Activated CD4-positive, alpha-beta T cell treated with anti-CD3 and anti-CD28 coated beads, Interleukin-2, amount 50 U/mL, for 4 hours (primary cell): Measurements from ENCODE around the gene MUC2.

Experiments
- DNase-seq, 2 experiments: peaks; one replicate each; pipeline ENCODE4 v3.0.0-alpha.2; 2020

Gene MUC2

DNA sequence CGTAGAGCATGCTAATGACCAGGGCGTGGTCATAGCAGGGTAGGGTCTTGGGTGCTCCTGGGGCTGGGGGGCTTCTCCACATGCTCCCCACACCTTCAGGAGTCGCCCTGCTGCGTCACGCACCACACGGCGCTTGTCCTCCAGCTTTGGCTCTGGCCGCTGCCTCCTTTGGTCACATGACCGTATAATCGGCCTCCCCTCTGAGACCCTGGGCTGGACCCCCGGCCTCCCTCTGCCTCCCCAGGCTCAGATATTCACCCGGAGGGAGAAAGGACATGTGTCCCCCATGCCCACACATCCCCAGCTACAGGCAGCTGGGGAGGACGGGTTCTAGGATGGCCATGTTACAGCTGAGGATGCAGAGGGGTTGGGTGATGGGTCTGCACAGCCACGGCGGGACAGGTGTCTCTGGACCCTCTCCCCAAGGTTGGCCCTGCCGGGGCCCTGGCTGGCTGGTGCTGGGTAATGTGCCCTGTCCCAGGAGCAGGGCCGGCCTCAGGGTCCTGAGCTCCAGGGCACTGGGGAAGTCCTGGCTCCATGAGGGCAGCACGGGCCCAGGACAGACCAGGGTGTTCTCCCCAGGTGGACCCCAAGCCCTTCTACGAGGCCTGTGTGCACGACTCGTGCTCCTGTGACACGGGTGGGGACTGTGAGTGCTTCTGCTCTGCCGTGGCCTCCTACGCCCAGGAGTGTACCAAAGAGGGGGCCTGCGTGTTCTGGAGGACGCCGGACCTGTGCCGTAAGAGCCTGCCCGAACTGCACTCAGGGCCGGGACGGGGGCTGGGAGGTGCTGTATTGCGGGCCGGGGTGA is 14.5 kb downstream of the MUC2 start:
- DNase-seq = no peak

DNA sequence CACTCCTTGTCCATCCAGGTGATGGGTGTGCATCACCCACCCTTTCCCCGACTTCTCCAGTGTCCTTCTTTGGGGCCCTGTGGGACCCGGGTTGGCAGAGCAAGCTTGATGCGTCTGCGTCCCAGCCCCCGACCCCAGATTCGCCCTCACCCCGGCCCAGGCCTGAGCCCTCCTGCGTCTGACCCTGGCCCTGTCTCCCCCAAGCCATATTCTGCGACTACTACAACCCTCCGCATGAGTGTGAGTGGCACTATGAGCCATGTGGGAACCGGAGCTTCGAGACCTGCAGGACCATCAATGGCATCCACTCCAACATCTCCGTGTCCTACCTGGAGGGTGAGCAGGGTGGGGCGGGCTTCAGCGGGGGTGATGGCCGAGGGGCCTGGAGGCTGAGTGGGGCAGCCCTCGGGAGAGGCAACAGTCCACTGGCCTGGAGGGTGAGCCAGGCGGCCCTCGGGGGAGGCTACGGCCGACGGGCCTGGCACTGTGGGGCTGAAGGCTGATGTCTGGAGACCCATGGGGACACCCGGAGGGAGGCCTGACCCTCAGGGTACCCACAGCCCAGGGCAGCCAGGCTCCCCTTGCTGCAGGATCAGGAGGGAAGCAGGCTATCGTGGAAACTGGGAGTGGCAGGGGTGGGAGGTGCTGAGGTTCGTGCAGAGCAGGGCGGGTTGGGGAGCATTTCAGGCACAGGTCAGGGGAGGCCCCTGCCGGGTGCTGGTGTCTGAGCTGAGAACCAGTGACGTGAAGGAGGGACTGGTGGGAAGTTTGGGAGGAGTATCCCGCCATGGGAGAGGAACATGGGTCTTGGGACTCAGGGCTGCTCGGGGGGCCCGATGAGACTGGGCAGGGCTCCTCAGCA is 15.3 kb downstream of the MUC2 start:
- no peak for DNase-seq

GRCh38 chr11:1090600-1091331 is 16.1 kb downstream of the MUC2 start:
- no peak for DNase-seq

DNA sequence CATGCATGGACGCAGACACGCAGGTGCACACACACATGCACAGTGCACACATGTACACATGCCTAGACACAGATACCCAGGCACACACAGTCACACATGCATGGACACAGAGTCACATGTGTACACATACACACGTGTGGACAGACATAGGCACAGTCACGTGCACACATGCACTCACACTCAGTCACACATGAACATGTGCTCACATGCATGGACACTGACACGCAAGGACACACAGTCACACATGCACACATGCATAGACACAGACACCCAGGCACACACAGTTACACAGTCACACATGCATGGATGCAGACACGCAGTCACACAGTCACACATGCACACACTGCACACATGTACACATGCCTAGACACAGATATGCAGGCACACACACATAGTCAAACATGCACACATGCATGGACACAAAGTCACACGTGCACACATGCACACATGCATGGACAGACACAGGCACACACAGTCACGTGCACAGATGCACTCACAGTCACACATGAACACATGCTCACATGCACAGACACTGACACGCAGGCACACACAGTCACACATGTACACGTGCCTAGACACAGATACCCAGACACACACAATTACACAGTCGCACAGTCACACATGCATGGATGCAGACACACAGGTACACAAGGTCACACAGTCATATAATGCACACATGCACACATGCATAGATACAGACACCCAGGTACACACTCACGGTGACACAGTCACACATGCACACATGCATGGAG is 16.8 kb downstream of the MUC2 start:
- DNase-seq = no peak

DNA sequence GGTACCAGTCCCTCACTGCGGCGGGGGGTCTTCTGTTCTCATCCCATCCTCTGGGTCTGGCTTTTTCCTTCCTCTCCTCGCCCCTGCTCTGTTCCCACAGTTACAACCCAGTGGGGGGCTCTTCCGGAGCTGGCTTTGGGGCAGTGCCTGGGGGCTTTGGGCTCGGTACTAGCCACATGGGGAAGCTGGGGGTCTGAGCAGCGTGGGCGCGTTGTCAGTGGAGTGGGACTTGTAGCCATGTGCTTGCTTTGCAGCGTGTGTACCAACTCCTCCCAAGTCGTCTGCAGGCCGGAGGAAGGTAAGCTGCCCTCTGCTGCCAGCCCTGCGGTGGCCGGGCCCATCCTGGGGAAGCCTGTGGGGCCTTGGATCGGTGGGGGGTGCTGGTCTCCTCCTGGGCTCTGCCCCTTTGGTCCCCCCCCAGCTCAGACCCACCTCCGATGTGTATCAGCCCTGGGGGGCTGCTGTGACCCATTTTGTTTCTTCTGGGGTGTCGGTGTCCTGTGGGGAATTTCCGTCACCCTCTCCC is 17.5 kb downstream of the MUC2 start:
- DNase-seq = no peak

DNA sequence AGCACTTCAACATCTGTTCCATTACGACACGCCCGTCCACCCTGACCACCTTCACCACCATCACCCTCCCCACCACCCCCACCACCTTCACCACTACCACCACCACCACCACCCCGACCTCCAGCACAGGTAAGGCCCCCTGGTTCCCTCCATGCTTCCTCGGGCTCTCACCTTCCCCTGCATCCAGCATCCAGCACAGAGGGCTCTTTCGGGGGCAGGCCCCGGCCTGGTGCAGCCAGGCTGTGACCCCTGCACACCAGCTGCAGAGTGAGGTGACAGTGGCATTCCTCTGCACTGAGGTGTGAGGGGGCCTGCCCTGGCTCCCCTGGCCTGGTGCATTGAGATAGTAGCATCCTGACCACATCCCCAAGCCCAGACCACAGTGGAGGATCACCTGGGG is 18.2 kb downstream of the MUC2 start:
- no peak for DNase-seq

- DNase-seq = no peak
Observed at GRCh38 chr11:1099519-1100355, 25.1 kb downstream of the MUC2 start.

- no peak for DNase-seq
Observed at GRCh38 chr11:1100417-1101245, 26.0 kb downstream of the MUC2 start.

DNA sequence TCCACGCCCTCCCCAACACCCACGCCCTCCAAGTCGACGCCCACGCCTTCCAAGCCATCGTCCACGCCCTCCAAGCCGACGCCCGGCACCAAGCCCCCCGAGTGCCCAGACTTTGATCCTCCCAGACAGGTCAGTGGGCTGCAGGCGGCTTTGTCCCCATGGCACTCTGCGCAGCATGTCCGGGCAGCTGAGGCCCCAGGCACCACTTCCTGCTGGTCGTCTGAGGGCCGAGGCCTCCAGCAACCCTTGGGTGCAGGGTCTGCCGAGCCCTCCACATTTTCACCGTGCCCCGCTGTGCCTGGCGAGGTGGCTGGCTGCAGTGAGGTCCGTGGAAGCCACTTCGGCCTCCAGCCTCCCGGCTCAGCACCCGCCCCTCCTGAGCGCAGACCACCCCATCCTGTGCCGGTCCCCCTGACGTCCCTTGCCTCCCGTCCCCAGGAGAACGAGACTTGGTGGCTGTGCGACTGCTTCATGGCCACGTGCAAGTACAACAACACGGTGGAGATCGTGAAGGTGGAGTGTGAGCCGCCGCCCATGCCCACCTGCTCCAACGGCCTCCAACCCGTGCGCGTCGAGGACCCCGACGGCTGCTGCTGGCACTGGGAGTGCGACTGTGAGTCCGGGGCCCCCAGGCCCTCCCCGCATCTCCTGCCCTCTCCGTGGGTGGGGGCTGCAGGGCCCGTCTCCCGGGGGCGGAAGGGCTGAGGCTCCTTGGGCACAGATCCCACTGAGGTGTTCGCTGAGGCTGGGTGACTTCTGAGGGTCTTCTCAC is 26.8 kb downstream of the MUC2 start:
- DNase-seq = no peak

- no peak for DNase-seq
Observed at GRCh38 chr11:1102221-1102971, 27.7 kb downstream of the MUC2 start.

DNA sequence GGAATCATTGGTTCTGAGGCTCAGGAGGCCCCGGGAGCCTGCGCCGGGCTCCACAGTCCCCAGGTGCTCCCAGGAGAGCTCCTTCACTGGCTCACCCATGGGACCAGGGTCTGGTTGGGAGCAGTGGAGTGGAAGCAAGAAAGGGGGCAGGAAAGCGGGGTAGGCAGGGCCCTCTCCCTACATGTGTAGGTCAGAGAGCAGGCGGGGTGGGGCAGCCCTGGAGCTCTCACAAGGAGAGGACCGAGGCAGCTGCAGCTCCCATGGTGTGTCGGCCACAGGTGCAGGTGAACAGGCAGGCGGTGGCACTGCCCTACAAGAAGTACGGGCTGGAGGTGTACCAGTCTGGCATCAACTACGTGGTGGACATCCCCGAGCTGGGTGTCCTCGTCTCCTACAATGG is 28.3 kb downstream of the MUC2 start:
- no peak for DNase-seq

- no peak for DNase-seq
Observed at GRCh38 chr11:1103401-1104360, 29.0 kb downstream of the MUC2 start.

DNA sequence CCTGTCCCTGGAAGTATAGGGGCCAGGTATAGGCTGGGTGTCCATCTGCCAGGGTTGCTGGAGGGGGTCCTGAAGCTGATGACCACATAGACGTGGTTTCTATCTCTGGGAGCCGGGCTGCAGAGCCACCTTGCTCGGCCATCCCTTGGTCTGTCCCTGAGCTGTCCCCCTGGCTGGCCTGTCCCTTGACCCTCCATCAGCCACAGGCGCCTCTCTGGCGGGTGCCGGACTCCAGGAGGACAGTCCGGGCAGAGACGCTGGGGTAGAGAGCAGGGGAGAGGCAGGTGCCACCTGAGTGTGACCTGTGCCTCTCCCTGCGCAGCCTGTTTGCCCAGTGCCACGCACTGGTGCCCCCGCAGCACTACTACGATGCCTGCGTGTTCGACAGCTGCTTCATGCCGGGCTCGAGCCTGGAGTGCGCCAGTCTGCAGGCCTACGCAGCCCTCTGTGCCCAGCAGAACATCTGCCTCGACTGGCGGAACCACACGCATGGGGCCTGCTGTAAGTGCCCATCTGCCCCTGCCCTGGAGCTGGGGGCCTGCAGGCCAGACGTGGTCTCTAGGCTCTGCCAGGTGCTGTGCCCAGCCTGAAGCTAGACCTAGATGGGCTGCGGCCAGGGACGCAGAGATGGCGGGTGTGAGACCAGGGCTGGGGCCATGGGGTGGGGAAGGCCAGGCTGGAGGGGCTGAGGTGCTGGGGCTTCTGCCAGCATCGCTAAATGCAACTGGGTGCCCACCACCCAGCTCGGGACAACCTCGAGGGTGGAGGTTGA is 29.9 kb downstream of the MUC2 start:
- DNase-seq = no peak

- no peak for DNase-seq
Observed at GRCh38 chr11:1105183-1105565, 30.5 kb downstream of the MUC2 start.

DNA sequence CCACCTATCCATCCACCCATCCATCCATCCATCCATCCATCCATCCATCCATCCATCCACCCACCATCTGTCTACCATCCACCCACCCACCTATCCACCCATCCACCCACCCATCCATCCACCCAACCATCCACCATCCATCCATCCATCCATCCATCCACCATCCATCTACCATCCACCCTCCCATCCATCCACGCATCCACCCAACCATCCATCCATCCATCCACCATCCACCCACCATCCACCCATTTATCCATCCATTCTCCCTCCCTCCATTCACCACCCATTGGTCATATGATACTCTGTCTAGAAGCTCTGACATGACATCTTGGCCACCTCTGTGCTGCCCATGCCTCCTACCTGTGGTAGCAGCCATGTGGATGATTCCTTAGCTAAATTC is 31.7 kb downstream of the MUC2 start:
- no peak for DNase-seq

- no peak for DNase-seq
Observed at GRCh38 chr11:1107316-1108245, 32.9 kb downstream of the MUC2 start.
